ENCODE results near the gene PHAX. TPM values are rescaled to one million over a fixed set of nuclear protein-coding genes. Genes with fewer than 3 reads are reported as not detected.
"Not testable (repeated sequence)": the region's sequence is repeated elsewhere in the genome, so short reads cannot be mapped to it uniquely, and the experiment has no call there.

The PHAX gene
- polyA plus RNA-seq, 3 donors: 60.6 to 80.2 (median 68.9) TPM

- not testable (repeated sequence) for DNase-seq
These were observed 48.3 kb downstream of the PHAX start for GRCh38 chr5:126649057-126649456.

DNA sequence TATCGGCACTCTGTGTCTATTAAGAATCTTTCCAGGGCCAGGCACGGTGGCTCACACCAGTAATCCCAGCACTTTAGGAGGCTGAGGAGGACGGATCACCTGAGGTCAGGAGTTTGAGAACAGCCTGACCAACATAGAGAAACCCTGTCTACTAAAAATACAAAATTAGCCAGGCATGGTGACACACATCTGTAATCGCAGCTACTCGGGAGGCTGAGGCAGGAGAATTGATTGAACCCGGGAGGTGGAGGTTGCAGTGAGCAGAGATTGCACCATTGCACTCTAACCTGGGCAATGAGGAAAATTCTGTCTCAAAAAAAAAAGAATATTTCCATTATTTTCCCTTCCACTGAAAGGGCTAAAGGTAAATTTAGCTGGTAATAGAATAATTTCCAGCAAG lies 49.0 kb downstream of the PHAX start:
- DNase-seq: not testable (repeated sequence)

DNA sequence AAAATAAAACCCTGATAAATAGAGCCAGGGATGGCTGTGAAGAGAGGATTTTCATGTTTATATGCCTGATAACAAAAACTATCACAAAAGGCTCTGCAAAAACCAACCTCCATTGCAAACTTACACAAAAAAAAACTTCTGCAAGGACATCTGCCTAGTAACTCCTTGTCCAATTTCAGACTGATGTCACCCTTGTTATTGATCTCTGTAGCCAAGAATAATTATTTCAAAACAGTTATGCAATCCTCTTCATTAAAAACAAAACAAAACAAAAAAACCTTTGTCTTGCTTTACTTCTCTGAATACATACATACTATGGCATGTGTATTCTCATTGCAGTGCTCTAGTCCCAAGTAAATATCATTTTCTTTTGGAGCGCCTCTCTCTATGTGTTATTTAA lies 49.7 kb downstream of the PHAX start:
- DNase-seq: no peak

- no peak for DNase-seq
These were observed 50.3 kb downstream of the PHAX start for GRCh38 chr5:126651013-126651577.

DNA sequence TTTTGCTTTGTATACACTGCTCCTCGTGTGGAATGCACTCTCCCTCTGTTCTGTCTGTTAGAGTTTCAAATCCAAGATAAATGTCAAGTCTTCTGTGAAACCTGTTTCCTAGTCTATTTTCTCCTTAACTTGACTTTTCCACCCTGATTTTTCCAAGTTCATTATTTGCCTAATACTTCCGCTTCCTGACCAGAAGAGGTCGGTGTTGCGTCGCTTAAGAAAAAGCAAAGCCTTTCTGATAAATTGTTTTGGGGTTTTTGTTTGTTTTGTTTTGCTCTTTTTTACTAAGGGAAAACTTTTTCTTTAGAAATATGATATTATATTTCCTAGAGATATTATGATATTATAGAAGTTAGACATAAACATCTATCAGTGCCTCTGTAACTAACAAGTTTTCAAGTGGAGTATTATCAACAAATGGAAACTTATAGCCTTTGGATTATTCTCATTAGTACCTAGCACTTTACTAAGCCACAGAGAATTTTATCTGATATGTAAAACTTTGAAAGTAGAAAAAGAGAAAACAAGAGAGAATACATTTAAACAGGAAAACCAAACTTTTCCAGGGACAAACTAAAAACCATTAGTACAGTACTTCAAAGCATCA lies 55.8 kb downstream of the PHAX start:
- peak; percentile 42 for DNase-seq

GRCh38 chr5:126658561-126658960 lies 57.8 kb downstream of the PHAX start:
- no peak for DNase-seq

GRCh38 chr5:126659805-126660482 lies 59.2 kb downstream of the PHAX start:
- DNase-seq: no peak

GRCh38 chr5:126664586-126664985 lies 63.8 kb downstream of the PHAX start:
- no peak for DNase-seq

DNA sequence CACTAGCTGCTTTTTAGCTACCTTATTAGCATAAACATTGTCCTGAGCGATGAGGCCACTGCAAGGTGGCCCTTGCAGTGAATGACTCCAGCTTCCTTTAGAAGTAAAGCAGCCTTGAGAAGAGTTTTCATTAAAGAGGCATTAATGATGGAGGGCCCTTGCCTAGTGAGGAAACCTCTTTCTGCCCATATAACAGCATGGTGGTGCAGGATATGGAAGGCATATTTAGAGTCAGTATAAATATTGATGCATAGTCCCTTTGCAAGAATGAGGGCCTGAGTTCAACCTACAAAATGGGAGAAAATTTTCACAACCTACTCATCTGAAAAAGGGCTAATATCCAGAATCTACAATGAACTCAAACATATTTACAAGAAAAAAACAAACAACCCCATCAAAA lies 69.4 kb downstream of the PHAX start:
- DNase-seq: not testable (repeated sequence)

- not testable (repeated sequence) for DNase-seq
These were observed 70.9 kb downstream of the PHAX start for GRCh38 chr5:126671681-126672080.

- DNase-seq: no peak
These were observed 72.7 kb downstream of the PHAX start for GRCh38 chr5:126673477-126673876.

- DNase-seq: no peak
These were observed 73.4 kb downstream of the PHAX start for GRCh38 chr5:126674145-126674544.

GRCh38 chr5:126675338-126675737 lies 74.6 kb downstream of the PHAX start:
- no peak for DNase-seq

GRCh38 chr5:126676195-126676624 lies 75.5 kb downstream of the PHAX start:
- peak; percentile 65 for DNase-seq

Other genes starting within 250 kb of the PHAX start
- 10 to 100 TPM; 21.1 to 25.8 (median 25.7) TPM for gene GRAMD2B, start 177.5 kb upstream of the PHAX start, polyA plus RNA-seq (ENCODE audit: insufficient read length in 3 of 3)
- 100 to 1,000 TPM; 146 to 167 (median 166) TPM for gene ALDH7A1, start 5.7 kb upstream of the PHAX start, polyA plus RNA-seq (ENCODE audit: insufficient read length in 3 of 3)
- 100 to 1,000 TPM; 110 to 142 (median 114) TPM for gene LMNB1, start 176.2 kb downstream of the PHAX start, polyA plus RNA-seq (ENCODE audit: insufficient read length in 3 of 3)